ENCODE results near the gene CCDC77. TPM values are rescaled to one million over a fixed set of nuclear protein-coding genes. Genes with fewer than 3 reads are reported as not detected.

Gene CCDC77
- total and polyA plus RNA-seq, 2 donors (not counting 1 experiment from before 2014, with no cell fraction given) = 8.6 to 12.9 TPM

DNA sequence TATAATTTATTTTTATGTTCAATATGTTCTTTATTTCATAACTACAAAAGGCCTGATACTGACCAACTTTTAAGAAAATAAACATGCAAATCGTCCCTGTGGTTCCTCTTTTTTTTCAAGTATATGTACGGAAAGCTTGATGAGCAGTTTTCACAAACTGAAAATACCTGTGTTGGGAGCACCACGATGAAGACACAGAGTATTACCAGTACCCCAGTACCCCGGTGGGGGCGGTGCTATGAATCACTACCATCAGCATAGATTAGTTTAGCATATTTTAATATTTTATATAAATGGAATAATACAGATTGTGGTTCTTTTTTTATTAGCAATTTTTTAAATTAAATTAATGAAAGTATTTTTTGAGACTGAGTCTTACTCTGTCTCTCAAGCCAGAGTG lies 65.3 kb downstream of the CCDC77 start:
- no peak overlapping the region for H3K27ac Mint-ChIP-seq
- H3K27me3 Mint-ChIP-seq = peaks cover 37% of the 10 kb centered on the region
- intact Hi-C loops (cut with micrococcal nuclease) = no loop called here
- Histone ChIP-seq H4K20me1 (ENCODE audit: control insufficient read depth, insufficient read depth, low read length, poor library complexity, severe bottlenecking) (no peaks in the 10 kb centered on the region), H3K9ac (ENCODE audit: low read length) (no peak overlapping the region), H3K79me2 (ENCODE audit: control insufficient read depth, insufficient read depth, low read length) (no peaks in the 10 kb centered on the region), H3K27ac (ENCODE audit: low read length in 2 of 2) (no peak overlapping the region), H3K4me2 (replicated peaks; ENCODE audit: low read depth, low read length, poor library complexity, severe bottlenecking) (no peak overlapping the region), H3K36me3 (replicated peaks in 1 of 2; ENCODE audit: control extremely low read depth in 1 of 2, control insufficient read depth in 1 of 2, extremely low read depth in 1 of 2, insufficient read depth in 2 of 2, low read length in 1 of 2) (no peaks in the 10 kb centered on the region), H3K4me1 (ENCODE audit: control insufficient read depth in 2 of 2, insufficient read depth in 2 of 2, low read length in 2 of 2) (no peaks in the 10 kb centered on the region), H2AFZ (ENCODE audit: insufficient read depth, low read depth, low read length, poor library complexity, severe bottlenecking) (no peak overlapping the region), H3K4me3 (ENCODE audit: control extremely low read depth in 1 of 5, extremely low read depth in 1 of 5, insufficient read depth in 1 of 5, low read depth in 2 of 5, low read length in 4 of 5) (no peak overlapping the region), H3K9me3 (ENCODE audit: control extremely low read depth in 1 of 3, control insufficient read depth in 2 of 3, insufficient read depth in 1 of 3, low read length in 2 of 3) (no peaks in the 10 kb centered on the region), H3K27me3 (replicated peaks in 1 of 4; ENCODE audit: control extremely low read depth in 1 of 4, control insufficient read depth in 3 of 4, insufficient read depth in 4 of 4, low read length in 3 of 4) (peaks cover 0 to 14% (median 6%) of the 10 kb centered on the region in 4 experiments)
- H3K9me3 Mint-ChIP-seq (ENCODE audit: insufficient read depth) = no peaks in the 10 kb centered on the region
- TF ChIP-seq EZH2 (IDR thresholded peaks at IDR 0.05; ENCODE audit: borderline replicate concordance, insufficient read depth, low read depth, low read length, poor library complexity, severe bottlenecking) (no peak), CTCF (IDR thresholded peaks at IDR 0.05) (no peak)
- H3K4me1 Mint-ChIP-seq = peaks cover 2% of the 10 kb centered on the region
- ATAC-seq (ENCODE audit: low read depth) = no peak
- WGBS (ENCODE audit: insufficient coverage) = no CpG with 5 or more reads among the region's 5 CpGs
- POLR2A ChIA-PET = no interaction called here
- H3K4me3 Mint-ChIP-seq = no peak overlapping the region
- CTCF ChIA-PET = no interaction called here
- no peak for DNase-seq

GRCh38 chr12:467591-467990 lies 66.1 kb downstream of the CCDC77 start:
- H3K4me2 ChIP-seq (replicated peaks; ENCODE audit: low read depth, low read length, poor library complexity, severe bottlenecking) = no peak overlapping the region
- intact Hi-C loops (cut with micrococcal nuclease) = no loop called here
- H3K4me3 Mint-ChIP-seq = no peak overlapping the region
- DNase-seq (no peak), ATAC-seq (ENCODE audit: low read depth) (no peak)
- no peak overlapping the region for H3K4me3 ChIP-seq (ENCODE audit: control extremely low read depth in 1 of 5, extremely low read depth in 1 of 5, insufficient read depth in 1 of 5, low read depth in 2 of 5, low read length in 4 of 5)
- H3K27ac ChIP-seq (ENCODE audit: low read length in 2 of 2) = no peak overlapping the region
- no peak overlapping the region for H3K27ac Mint-ChIP-seq
- CTCF ChIA-PET = no interaction called here
- H3K9me3 Mint-ChIP-seq (ENCODE audit: insufficient read depth) = no peaks in the 10 kb centered on the region
- no peaks in the 10 kb centered on the region for H3K79me2 ChIP-seq (ENCODE audit: control insufficient read depth, insufficient read depth, low read length)
- WGBS (ENCODE audit: insufficient coverage) = 100% methylated on average over 2 of the region's 6 CpGs
- H3K36me3 ChIP-seq (replicated peaks in 1 of 2; ENCODE audit: control extremely low read depth in 1 of 2, control insufficient read depth in 1 of 2, extremely low read depth in 1 of 2, insufficient read depth in 2 of 2, low read length in 1 of 2) = no peaks in the 10 kb centered on the region
- POLR2A ChIA-PET = no interaction called here
- peaks cover 0 to 7% (median 2%) of the 10 kb centered on the region in 4 experiments for H3K27me3 ChIP-seq (replicated peaks in 1 of 4; ENCODE audit: control extremely low read depth in 1 of 4, control insufficient read depth in 3 of 4, insufficient read depth in 4 of 4, low read length in 3 of 4)
- H3K27me3 Mint-ChIP-seq = peaks cover 34% of the 10 kb centered on the region
- no peaks in the 10 kb centered on the region for H4K20me1 ChIP-seq (ENCODE audit: control insufficient read depth, insufficient read depth, low read length, poor library complexity, severe bottlenecking)
- no peaks in the 10 kb centered on the region for H3K9me3 ChIP-seq (ENCODE audit: control extremely low read depth in 1 of 3, control insufficient read depth in 2 of 3, insufficient read depth in 1 of 3, low read length in 2 of 3)
- no peaks in the 10 kb centered on the region for H3K4me1 ChIP-seq (ENCODE audit: control insufficient read depth in 2 of 2, insufficient read depth in 2 of 2, low read length in 2 of 2)
- H2AFZ ChIP-seq (ENCODE audit: insufficient read depth, low read depth, low read length, poor library complexity, severe bottlenecking) = no peak overlapping the region
- H3K4me1 Mint-ChIP-seq = peaks cover 2% of the 10 kb centered on the region
- no peak for TF ChIP-seq CTCF (IDR thresholded peaks at IDR 0.05)
- TF ChIP-seq EZH2 (IDR thresholded peaks at IDR 0.05; ENCODE audit: borderline replicate concordance, insufficient read depth, low read depth, low read length, poor library complexity, severe bottlenecking) = no peak
- H3K9ac ChIP-seq (ENCODE audit: low read length) = no peak overlapping the region

Data from B cell (primary cell).